NT2/D1 (cell line): ENCODE data around the gene CCDC97.

Source experiments
- SUZ12 ChIP-seq: IDR thresholded peaks from 2 replicates; pipeline ENCODE4 v1.6.1; 2011; ENCODE audit not compliant: insufficient read length, insufficient read depth; ENCODE audit errors: extremely low read depth
- YY1 ChIP-seq: IDR thresholded peaks from 2 replicates; pipeline ENCODE4 v1.6.1; 2011; ENCODE audit not compliant: insufficient read length, insufficient read depth
- ZNF274 ChIP-seq: IDR thresholded peaks from 2 replicates; pipeline ENCODE4 v1.6.1; 2011; ENCODE audit warnings: mild to moderate bottlenecking, low read depth, low read length

GRCh38 chr19:41351339-41352245 lies 41.6 kb downstream of the CCDC97 start:
- TF ChIP-seq YY1 = no peak
- TF ChIP-seq SUZ12 = no peak
- TF ChIP-seq ZNF274 = no peak
